Thyroid gland (tissue), 4 donors: Measurements from ENCODE around the gene OGT.

ENCODE experiments used
- POLR2A ChIP-seq, 2 donors: fragments of 450-650 bp; IDR thresholded peaks; one replicate each; pipeline ENCODE4 v1.6.1; 2017; ENCODE audit warnings: antibody characterized with exemption in 2 of 2, mild to moderate bottlenecking in 2 of 2, moderate library complexity in 1 of 2
- TF ChIP-seq, protein P1 (sequence below), 6 experiments: fragments of 200-600 bp in 3 of 6; fragments of 450-650 bp in 3 of 6; sonication (generic) in 3 of 6; IDR thresholded peaks; one replicate each; pipeline ENCODE4 v1.5.1; 2016 to 2019; ENCODE audit warnings: antibody characterized with exemption in 6 of 6, mild to moderate bottlenecking in 2 of 6, inconsistent platforms in 1 of 6, moderate library complexity in 1 of 6

DNA sequence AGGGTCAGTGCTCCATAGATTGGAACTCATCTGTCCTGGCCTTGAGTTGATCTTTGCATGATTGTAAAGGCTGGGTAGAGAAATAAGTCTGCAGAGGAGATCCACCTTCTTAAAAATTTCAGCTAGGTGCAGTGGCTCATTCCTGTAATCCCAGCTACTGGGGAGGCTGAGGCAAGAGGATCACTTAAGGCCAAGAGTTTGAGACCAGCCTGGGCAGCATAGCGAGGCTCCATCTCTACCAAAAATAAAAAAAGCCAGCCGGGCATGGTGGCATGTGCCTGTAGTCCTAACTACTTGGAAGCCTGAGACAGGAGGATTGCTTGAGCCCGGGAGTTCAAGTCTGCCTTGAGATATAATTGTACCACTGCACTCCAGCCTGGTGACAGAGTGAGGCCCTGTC is 85.9 kb downstream of the OGT start:
- TF ChIP-seq POLR2A (IDR thresholded peaks at IDR 0.05), result no peak
- TF ChIP-seq, protein P1, sequence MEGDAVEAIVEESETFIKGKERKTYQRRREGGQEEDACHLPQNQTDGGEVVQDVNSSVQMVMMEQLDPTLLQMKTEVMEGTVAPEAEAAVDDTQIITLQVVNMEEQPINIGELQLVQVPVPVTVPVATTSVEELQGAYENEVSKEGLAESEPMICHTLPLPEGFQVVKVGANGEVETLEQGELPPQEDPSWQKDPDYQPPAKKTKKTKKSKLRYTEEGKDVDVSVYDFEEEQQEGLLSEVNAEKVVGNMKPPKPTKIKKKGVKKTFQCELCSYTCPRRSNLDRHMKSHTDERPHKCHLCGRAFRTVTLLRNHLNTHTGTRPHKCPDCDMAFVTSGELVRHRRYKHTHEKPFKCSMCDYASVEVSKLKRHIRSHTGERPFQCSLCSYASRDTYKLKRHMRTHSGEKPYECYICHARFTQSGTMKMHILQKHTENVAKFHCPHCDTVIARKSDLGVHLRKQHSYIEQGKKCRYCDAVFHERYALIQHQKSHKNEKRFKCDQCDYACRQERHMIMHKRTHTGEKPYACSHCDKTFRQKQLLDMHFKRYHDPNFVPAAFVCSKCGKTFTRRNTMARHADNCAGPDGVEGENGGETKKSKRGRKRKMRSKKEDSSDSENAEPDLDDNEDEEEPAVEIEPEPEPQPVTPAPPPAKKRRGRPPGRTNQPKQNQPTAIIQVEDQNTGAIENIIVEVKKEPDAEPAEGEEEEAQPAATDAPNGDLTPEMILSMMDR (IDR thresholded peaks at IDR 0.05), result no peak
